Caco-2 (cell line): ENCODE data around the gene MRPL49. TPM values are rescaled to one million over a fixed set of nuclear protein-coding genes. Genes with fewer than 3 reads are reported as not detected.

Experiments used
- BruUV-seq: library from RNA; stranded (reverse); fragments of 400-500 nt; replicated peaks from 2 replicates; lab custom pipeline; 2021; lab: Mats Ljungman, UMichigan
- CTCF ChIA-PET: fragments of 300-600 bp; sonication (Branson Sonifier 250); formaldehyde crosslinking; loops from one replicate; lab custom pipeline; 2022; ENCODE audit warnings: antibody characterized with exemption; lab: Charles Lee
- POLR2A ChIA-PET: fragments of 300-600 bp; sonication (Branson Sonifier 250); formaldehyde crosslinking; loops from one replicate; lab custom pipeline; 2022; ENCODE audit warnings: antibody characterized with exemption; lab: Charles Lee
- DNase-seq, 2 experiments: peaks; one replicate each; pipeline versions ENCODE4 v3.0.0 to v3.0.0-alpha.2; 2020 to 2022
- H3K27me3 ChIP-seq: replicated peaks from 2 replicates; pipeline ENCODE4 v1.6.0; 2011; ENCODE audit warnings: low read length; ENCODE audit not compliant: control insufficient read depth, insufficient read depth
- H3K36me3 ChIP-seq: 2 replicates; pipeline ENCODE4 v1.5.1; 2011; ENCODE audit warnings: low read length; ENCODE audit not compliant: control insufficient read depth, insufficient read depth
- H3K4me1 ChIP-seq: fragments of 250-450 bp; sonication (Bioruptor Pico); 2 replicates; pipeline ENCODE4 v1.5.1; 2020; ENCODE audit warnings: mild to moderate bottlenecking
- H3K4me3 ChIP-seq: 2 replicates; pipeline ENCODE4 v1.5.1; 2011; ENCODE audit warnings: low read depth, mild to moderate bottlenecking, control low read depth, low read length
- H3K9me3 ChIP-seq: fragments of 250-450 bp; sonication (Bioruptor Pico); 2 replicates; pipeline ENCODE4 v1.5.1; 2020; ENCODE audit warnings: mild to moderate bottlenecking, moderate library complexity
- H3K27ac Mint-ChIP-seq: one replicate; pipeline ENCODE4 v1.8.0; 2022; ENCODE audit warnings: mixed read lengths; ENCODE audit not compliant: unreplicated experiment
- H3K27me3 Mint-ChIP-seq: one replicate; pipeline ENCODE4 v1.8.0; 2022; ENCODE audit warnings: mixed read lengths; ENCODE audit not compliant: insufficient read depth, unreplicated experiment
- H3K36me3 Mint-ChIP-seq: one replicate; pipeline ENCODE4 v1.8.0; 2022; ENCODE audit warnings: mild to moderate bottlenecking, mixed read lengths; ENCODE audit not compliant: insufficient read depth, unreplicated experiment
- H3K4me1 Mint-ChIP-seq: one replicate; pipeline ENCODE4 v1.8.0; 2022; ENCODE audit warnings: low read depth, mixed read lengths; ENCODE audit not compliant: unreplicated experiment
- H3K4me3 Mint-ChIP-seq: one replicate; pipeline ENCODE4 v1.8.0; 2022; ENCODE audit warnings: mild to moderate bottlenecking, moderate library complexity, mixed read lengths; ENCODE audit not compliant: unreplicated experiment
- H3K9me3 Mint-ChIP-seq: one replicate; pipeline ENCODE4 v1.8.0; 2022; ENCODE audit warnings: mixed read lengths; ENCODE audit not compliant: unreplicated experiment
- intact Hi-C: fragments of 100-400 bp; cut with micrococcal nuclease; formaldehyde crosslinking; loops from one replicate; pipeline ENCODE4 v1.10.0; 2022; ENCODE audit not compliant: unreplicated experiment
- total RNA-seq: library from RNA; stranded (reverse); gene quantifications from 2 replicates; pipeline ENCODE4 v1.2.3, GENCODE V29; 2022
- TF ChIP-seq, protein P1 (sequence below), 2 experiments: fragments of 200-600 bp in 1 of 2; IDR thresholded peaks; 1 replicate in 1 of 2; 2 replicates in 1 of 2; pipeline versions ENCODE4 v1.5.1 to v1.8.0; 2011 to 2022; ENCODE audit warnings: antibody characterized with exemption in 1 of 2, control low read depth in 1 of 2, inconsistent platforms in 1 of 2, low read depth in 1 of 2, low read length in 1 of 2, mild to moderate bottlenecking in 1 of 2, moderate library complexity in 1 of 2; ENCODE audit not compliant: insufficient read depth in 1 of 2, severe bottlenecking in 1 of 2, unreplicated experiment in 1 of 2

MRPL49 gene
- total RNA-seq, 1 experiment from 2014 or later, result 95.1 TPM

DNA sequence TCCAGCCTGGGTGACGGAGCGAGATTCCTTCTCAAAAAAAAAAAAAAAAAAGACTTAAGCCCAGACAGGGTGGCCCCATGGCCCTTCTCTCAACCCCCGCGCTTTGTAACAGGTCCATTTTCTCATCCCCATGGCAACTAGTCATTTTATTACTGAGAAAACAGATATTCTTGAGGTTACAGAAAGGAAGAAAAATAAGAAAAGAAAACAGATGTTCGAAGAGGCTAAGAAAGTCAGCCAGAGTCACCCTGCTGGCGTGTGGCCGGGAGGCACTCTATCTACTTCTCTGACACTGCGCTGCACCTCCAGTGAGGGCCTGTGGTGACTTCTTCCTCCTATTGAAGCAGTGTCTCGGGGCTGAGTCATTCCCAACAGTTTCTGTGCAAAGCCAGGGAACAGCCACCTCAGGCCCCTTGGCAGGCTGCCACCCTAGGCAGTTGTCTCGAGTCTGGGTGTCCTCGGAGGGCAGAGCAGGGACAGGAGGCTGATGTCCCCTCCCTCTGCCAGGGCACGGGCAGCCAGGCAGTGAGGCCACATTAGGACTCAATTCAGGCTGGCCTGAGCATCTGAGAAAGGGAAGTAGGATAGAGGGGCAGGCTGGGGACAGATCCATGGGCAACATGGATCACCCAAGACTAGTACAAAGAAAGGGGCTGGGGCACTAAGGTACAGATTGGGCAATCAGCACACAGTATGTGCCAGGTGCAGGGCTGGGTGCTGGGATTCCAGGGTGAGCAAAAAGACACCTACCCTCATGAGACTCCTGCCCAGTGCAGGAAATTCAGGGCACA, 28.6 kb downstream of the MRPL49 start:
- no peaks in the 10 kb centered on the region for H3K9me3 Mint-ChIP-seq
- peaks cover 6% of the 10 kb centered on the region for H3K4me1 Mint-ChIP-seq
- TF ChIP-seq, protein P1, sequence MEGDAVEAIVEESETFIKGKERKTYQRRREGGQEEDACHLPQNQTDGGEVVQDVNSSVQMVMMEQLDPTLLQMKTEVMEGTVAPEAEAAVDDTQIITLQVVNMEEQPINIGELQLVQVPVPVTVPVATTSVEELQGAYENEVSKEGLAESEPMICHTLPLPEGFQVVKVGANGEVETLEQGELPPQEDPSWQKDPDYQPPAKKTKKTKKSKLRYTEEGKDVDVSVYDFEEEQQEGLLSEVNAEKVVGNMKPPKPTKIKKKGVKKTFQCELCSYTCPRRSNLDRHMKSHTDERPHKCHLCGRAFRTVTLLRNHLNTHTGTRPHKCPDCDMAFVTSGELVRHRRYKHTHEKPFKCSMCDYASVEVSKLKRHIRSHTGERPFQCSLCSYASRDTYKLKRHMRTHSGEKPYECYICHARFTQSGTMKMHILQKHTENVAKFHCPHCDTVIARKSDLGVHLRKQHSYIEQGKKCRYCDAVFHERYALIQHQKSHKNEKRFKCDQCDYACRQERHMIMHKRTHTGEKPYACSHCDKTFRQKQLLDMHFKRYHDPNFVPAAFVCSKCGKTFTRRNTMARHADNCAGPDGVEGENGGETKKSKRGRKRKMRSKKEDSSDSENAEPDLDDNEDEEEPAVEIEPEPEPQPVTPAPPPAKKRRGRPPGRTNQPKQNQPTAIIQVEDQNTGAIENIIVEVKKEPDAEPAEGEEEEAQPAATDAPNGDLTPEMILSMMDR (IDR thresholded peaks at IDR 0.05; ENCODE audit: insufficient read depth in 1 of 2, low read depth in 1 of 2, low read length in 1 of 2, severe bottlenecking in 1 of 2, unreplicated experiment in 1 of 2), result no peak
- no peaks in the 10 kb centered on the region for H3K36me3 Mint-ChIP-seq
- no peak overlapping the region for H3K4me3 Mint-ChIP-seq
- intact Hi-C loops, result no loop called here
- Histone ChIP-seq H3K9me3 (peaks cover 11% of the 10 kb centered on the region; the same call in 1 of the 2 replicates), H3K4me3 (no peak overlapping the region), H3K27me3 (no peaks in the 10 kb centered on the region; the same call in none of the 2 replicates), H3K4me1 (no peaks in the 10 kb centered on the region), H3K36me3 (no peaks in the 10 kb centered on the region)
- no peaks in the 10 kb centered on the region for H3K27me3 Mint-ChIP-seq
- no TSS peak for BruUV-seq
- no peak overlapping the region for H3K27ac Mint-ChIP-seq
- no peak for DNase-seq
- CTCF ChIA-PET, result no interaction called here
- POLR2A ChIA-PET, result no interaction called here

DNA sequence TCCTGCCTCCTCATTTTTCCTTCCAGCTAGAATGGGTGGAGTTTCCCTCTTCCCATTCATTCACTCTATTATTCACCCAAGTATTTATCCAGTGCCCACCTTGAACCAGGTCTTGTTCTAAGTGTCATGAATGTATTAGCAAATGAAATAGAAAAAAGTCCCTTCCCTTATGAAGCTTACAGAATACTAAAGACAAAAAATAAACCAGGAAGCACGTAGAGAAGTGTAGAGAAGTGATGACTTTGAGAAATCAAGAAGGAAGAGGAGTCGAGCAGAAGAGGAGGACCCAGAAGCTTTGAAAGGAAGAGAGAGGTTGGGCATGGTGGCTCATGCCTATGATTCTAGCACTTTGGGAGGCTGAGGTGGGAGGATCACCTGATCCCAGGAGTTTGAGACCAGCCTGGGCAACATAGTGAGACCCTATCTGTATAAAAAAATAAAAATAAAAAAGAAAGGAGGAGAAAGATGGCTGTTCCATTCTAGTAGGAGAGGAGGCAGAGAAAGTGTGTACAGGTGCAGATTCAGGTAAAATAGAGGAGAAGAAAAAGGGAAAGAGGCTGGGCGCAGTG, 29.3 kb downstream of the MRPL49 start:
- BruUV-seq, result no TSS peak
- no peak for DNase-seq
- Histone ChIP-seq H3K9me3 (peaks cover 11% of the 10 kb centered on the region; the same call in 1 of the 2 replicates), H3K4me3 (no peak overlapping the region), H3K4me1 (no peaks in the 10 kb centered on the region), H3K36me3 (no peaks in the 10 kb centered on the region), H3K27me3 (no peaks in the 10 kb centered on the region; the same call in none of the 2 replicates)
- Mint-ChIP-seq H3K9me3 (no peaks in the 10 kb centered on the region), H3K4me3 (no peak overlapping the region), H3K27ac (no peak overlapping the region), H3K36me3 (no peaks in the 10 kb centered on the region), H3K4me1 (peaks cover 6% of the 10 kb centered on the region), H3K27me3 (no peaks in the 10 kb centered on the region)
- TF ChIP-seq, protein P1 (IDR thresholded peaks at IDR 0.05; ENCODE audit: insufficient read depth in 1 of 2, low read depth in 1 of 2, low read length in 1 of 2, severe bottlenecking in 1 of 2, unreplicated experiment in 1 of 2), result no peak
- ChIA-PET POLR2A (no interaction called here), CTCF (no interaction called here)
- intact Hi-C loops, result no loop called here

DNA sequence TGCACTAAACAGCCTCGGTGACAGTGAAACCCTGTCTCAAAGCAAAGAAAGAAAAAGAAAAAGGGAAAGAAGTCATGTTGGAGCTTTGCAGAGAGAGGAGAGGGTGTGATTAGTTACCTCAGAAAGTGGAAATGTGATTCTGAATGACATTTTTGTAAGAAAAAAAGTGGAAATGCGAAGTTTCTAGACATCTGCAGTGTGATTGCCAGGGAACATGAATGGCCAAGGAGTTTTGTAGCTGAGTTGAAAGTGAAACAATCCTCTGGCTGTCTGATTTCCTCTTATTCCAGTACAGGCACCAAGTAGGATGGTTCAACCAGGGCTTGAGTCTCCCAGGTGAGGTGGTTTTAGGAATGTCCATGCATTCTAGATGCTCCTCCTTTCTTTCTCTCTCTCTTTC, 30.0 kb downstream of the MRPL49 start:
- CTCF ChIA-PET, result interaction anchor here (1.2 kb wide), 1 partner anchor 13 kb away, joined by 4 read pairs; no protein-coding TSS in a partner anchor
- Histone ChIP-seq H3K4me3 (no peak overlapping the region), H3K27me3 (no peaks in the 10 kb centered on the region; the same call in 1 of the 2 replicates), H3K4me1 (no peaks in the 10 kb centered on the region), H3K9me3 (peaks cover 9% of the 10 kb centered on the region; the same call in 1 of the 2 replicates), H3K36me3 (no peaks in the 10 kb centered on the region)
- Mint-ChIP-seq H3K36me3 (no peaks in the 10 kb centered on the region), H3K4me1 (peaks cover 6% of the 10 kb centered on the region), H3K27me3 (no peaks in the 10 kb centered on the region), H3K9me3 (no peaks in the 10 kb centered on the region), H3K27ac (no peak overlapping the region), H3K4me3 (no peak overlapping the region)
- intact Hi-C loops, result no loop called here
- TF ChIP-seq, protein P1 (IDR thresholded peaks at IDR 0.05; ENCODE audit: insufficient read depth in 1 of 2, low read depth in 1 of 2, low read length in 1 of 2, severe bottlenecking in 1 of 2, unreplicated experiment in 1 of 2), result no peak
- BruUV-seq, result no TSS peak
- POLR2A ChIA-PET, result no interaction called here
- DNase-seq, result no peak
